Skin epidermis (tissue), 12 donors: ENCODE measurements around the gene MACC1.
A peak's percentile ranks its signal among the peaks of the same experiment; 100 is the strongest.
"Not testable (repeated sequence)": the region's sequence is repeated elsewhere in the genome, so short reads cannot be mapped to it uniquely, and the experiment has no call there.

Experiments used
- H3K27ac ChIP-seq, 21 experiments: fragments of 200-600 bp; sonication (generic) in 11 of 21; one replicate each; pipeline ENCODE4 v1.5.0; 2020; ENCODE audit warnings: mild to moderate bottlenecking in 3 of 21, inconsistent platforms in 2 of 21, moderate library complexity in 2 of 21
- H3K4me3 ChIP-seq, 7 experiments: fragments of 200-600 bp; sonication (generic) in 2 of 7; one replicate each; pipeline ENCODE4 v1.5.0; 2020; ENCODE audit warnings: inconsistent platforms in 2 of 7, mild to moderate bottlenecking in 2 of 7, moderate library complexity in 1 of 7

MACC1 gene

DNA sequence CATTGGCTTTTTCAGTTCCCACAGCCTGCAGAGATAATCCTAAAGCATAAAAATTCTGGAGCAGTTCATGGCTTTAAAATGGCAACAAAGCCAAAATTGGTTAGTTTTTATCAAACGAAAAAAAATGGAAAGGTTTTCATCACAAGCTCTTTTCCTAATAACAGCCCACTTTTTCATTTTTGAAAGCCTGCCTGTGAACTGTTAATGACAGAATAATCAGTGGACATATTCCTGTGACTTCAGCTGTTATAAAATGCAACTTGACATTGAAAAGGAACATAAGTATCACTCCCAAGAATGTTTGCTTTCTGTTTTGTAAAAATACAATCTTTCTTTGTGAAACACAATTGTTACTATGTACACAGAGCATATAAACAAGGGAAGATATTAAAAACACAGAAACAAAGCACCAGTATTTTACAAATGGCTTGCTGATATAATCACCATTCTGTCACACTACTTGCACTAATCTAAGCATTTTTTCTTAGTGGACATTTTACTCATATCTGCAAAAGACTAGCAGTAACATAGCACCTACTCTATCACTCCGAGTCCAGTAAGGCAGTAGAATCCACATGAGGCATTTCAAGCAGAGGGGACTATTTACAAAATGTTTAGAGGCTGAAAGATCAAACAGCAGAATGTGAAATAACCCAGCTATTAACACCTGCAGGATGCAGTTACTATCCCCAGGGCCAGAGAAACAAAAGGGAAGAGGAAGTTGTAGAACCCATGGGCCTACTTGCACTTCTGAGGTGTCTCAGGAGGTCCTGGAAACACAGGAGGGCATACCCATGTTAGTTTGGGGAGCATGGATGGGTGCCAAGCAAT is 26.4 kb downstream of the MACC1 start:
- no peak overlapping the region for H3K27ac ChIP-seq

DNA sequence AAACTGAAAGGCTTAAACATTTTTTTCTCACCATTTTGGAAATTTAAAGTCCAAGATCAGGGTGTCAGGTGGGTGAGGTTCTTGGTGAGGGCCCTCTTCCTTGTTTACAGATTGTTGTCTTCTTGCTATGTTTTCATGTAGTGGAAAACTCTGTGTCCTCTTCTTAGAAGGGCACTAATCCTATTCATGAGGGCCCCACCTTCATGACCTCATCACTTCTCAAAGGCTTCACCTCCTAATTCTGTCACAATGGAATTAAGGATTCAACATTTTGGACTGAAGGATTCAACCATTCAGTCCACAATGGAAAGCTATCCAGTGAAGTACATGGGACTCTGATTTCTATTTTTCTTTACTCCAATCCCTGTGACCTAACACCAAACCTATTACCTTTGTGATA is 27.3 kb downstream of the MACC1 start:
- Histone ChIP-seq H3K4me3 (no peak overlapping the region), H3K27ac (no peak overlapping the region)

More for the DNA sequence above, 26.4 kb downstream of the MACC1 start:
- no peak overlapping the region for H3K4me3 ChIP-seq

DNA sequence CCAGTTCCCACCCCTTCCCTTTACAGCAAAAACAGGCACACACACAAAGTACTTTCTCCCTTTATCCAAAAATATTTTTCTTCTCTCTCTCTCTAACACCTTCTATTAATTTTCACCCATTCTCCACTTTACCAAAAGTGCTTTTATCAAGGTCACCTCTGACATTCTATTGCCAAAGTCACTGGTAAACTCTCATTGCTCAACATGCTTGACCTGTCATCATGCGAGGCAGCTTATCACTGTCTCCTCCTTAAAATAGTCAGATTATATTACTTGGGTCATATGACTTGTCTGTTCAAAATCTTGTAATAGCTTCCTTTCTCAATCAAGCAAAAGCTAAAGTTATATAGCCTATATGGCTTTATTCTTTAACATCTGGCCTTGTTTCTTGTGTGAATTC is 28.6 kb downstream of the MACC1 start:
- Histone ChIP-seq H3K4me3 (no peak overlapping the region), H3K27ac (no peak overlapping the region)

DNA sequence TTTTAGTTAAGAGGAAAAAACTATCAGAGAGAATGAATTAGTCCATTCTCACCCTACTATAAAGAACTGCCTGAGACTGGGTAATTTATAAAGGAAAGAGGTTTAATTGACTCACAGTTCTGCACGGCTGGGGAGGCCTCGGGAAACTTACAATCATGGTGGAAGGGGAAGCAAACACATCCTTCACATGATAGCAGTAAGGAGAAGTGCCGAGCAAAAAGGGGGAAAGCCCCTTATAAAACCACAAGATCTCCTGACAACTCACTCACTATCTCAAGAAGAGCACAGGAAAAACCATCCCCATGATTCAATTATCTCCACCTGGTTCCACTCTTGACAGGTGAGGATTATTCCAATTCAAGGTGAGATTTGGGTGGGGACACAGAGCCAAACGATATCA is 29.3 kb downstream of the MACC1 start:
- not testable (repeated sequence) for H3K4me3 ChIP-seq, H3K27ac ChIP-seq

DNA sequence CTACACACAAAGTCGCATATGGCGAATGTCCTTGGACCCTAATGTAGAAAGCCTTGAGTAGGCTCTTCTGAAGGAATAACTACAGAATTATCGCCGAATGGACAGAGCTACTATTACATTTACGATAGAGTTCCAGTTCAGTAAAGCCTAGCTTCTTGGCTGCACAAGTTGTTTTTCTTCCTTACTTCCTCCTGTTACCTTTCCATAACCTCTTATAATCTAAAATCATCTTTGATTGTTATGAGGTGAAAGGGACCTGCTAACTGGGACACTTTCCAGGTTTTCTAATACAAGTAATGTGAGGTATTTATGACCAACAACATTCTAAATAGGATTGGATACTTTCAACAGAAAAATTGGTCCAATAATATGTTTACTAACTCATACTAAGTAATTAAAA is 31.2 kb downstream of the MACC1 start:
- Histone ChIP-seq H3K4me3 (no peak overlapping the region), H3K27ac (no peak overlapping the region)

DNA sequence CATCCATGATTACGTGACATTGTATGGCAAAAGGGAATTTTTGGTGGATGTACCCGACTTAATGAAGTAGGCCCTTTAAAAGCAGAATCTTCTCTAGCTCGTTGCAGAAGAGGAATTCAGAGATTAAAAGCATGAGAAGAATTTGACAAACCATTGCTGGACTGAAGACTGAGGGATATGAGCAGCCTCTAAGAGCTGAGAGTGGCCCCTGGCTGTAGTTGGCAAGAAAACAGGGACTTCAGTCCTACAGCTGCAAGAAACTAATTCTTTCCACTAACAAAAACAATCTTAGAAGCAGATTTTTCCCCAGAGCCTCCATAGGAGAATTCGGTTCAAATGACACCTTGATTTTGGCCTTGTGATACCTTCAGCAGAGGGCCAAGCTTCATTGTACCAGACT is 34.1 kb downstream of the MACC1 start:
- no peak overlapping the region for H3K4me3 ChIP-seq
- H3K27ac ChIP-seq, result no peak overlapping the region

DNA sequence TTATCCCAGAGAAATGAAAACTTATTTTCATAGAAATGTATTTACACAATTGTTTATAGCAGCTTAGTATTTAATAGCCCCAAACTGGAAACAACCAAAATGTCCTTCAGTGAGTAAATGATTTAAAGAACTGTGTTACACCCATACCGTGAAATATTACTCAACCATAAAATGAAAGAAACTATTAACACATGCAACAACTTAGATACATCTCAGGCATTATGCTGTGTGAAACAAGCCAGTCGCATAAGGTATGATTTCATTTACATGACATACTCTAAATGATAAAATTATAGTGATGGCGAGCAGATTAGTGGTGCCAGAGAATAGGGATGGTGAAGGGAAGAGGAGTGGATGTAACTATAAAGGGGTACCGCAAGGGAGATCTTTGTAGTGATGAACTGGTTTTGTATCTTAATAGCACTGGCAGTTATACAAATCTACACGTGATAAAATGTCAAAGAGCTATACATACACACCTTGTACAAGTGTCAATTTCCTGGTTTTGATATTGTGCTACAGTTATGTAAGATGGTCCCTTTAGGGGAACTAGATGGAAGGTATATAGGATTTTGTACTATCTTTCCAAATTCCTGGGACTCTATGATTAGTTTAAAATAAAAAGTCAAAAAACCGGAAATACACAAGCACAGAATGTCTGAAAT is 40.5 kb downstream of the MACC1 start:
- Histone ChIP-seq H3K4me3 (no peak overlapping the region), H3K27ac (no peak overlapping the region)

DNA sequence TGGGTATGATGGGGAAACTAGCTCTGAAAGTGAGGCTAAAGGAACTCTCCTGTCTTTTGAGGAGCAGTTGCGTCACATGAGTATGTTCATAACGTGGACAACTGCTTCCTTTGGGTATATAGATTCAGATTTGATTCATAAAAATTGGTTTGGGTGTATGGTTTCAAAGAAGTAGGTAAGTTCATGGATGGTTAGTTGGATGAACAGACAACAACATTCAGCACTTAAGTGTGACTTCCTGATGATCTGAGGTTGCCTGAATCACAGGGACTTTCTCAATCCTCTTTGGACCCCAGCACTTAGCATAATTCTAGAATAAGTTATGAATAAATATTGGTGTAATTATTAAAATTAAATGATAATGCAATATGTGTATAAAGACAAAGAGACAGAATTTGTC is 43.4 kb downstream of the MACC1 start:
- no peak overlapping the region for H3K27ac ChIP-seq
- H3K4me3 ChIP-seq, result no peak overlapping the region

DNA sequence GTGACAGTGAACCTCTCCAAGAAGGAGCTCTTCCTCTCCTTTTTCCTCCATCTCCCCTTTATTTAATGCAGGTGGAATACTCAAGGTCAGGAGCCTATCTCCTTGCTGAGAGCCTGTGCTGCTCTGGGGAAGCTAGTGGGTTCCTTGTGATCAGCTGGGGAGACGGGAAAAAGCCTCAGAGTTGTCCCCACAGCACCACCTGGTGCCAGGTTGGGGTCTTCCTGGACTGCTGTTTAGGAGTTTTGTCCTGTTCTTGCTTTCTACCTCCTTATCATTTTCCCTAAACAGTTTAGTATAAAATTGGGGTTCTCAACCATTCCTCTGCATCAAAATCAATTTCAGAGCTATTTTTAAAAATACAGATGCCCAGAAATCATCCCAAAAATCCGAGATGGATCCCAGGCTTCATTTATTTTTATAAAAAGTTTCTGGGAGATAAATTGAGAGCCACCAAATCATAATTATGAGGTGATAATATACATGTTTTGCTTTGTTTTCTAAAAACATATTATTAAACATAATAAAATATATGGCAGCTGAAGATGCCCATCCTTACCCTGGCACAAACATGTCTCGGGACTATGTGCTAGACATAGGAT is 44.3 kb downstream of the MACC1 start:
- Histone ChIP-seq H3K4me3 (no peak overlapping the region), H3K27ac (no peak overlapping the region)

DNA sequence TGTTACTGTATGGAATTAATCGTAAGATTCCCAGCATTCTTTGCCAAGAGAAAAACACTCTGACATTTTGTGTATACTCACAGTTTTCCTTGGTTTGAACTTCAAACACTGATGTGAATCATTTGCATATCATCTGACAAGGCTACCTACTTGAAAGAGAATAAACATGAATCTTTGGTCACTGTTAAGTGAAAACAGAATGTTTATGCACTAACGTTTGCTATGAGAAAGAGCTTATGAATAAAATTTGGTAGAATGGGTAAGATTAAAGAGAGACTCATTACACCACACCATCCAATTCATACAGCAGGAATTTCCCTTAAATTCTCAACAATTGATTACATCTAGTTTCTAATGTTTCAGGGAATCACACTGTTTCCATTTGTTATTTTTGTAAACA is 46.6 kb downstream of the MACC1 start:
- Histone ChIP-seq H3K4me3 (no peak overlapping the region), H3K27ac (no peak overlapping the region)

DNA sequence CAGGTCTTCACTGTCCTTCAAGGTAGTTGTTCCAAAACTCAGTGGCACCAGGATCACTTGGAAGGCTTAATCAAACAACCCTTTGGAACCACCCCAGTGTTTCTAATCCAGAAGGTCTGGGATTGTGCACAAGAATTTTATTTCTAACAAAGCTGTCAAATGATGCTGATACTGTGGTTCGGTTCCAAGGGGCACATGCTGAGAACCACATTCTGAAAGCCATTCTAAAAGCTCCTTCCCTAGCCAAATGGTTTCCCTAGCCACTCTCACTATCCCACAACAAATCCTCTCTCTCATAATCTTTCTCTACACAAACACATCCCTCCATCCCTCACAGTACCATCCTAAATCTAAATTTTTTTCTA is 52.1 kb downstream of the MACC1 start:
- Histone ChIP-seq H3K27ac (peak overlapping the region in 5 of 21 experiments; percentile 15 to 44 (median 24)), H3K4me3 (no peak overlapping the region)

DNA sequence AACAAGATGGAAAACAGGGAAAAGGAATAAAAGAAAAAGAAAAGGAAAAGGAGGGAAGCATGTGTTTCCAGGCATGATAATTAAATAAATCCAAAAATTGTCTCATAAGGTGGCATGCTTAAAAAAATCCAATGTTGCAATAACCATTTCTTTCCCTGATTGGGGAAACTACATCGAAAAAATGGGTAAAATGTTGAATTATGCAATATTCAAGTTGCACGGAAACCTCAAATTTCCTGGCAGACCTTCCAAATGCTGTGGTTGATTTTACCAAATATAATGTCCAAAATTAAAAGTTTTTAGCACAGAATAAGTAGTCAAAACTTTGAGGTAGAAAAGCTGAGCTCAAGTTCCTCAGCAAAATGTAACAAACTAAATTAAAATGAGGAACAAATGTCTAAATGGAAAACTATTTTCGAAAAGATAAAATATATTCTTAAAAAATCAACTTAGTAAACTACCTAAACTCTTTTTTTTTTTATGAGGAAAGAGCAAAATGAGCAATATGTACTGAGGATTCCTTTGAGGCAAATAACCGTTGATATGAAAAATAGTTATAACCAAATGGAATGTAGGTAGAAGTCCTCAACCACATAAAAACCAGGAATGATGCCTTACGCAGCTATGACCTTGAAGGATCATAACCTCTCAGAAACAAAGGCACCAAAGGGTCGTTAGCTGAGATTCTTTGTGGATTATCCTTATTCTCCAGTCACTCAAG is 52.6 kb downstream of the MACC1 start:
- Histone ChIP-seq H3K27ac (peak overlapping the region in 5 of 21 experiments; percentile 15 to 44 (median 24)), H3K4me3 (no peak overlapping the region)

DNA sequence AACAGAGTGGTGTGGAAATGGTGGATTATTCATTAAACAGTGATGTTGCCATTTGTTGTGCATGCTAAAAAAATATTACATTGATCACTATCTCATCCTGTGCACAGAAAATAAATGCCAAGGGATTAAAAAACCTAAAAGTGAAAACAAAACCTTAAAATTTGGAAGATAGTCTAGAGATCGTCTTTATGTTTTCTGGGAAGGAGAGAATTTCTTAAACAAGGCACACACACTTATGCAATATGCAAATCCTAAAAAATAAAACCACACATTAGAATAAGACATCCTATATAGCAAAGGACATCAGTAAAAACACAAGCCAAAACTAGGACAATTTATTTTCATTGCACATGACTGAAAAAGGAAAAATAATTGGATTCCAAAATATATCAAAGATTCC is 54.5 kb downstream of the MACC1 start:
- Histone ChIP-seq H3K27ac (no peak overlapping the region), H3K4me3 (no peak overlapping the region)

DNA sequence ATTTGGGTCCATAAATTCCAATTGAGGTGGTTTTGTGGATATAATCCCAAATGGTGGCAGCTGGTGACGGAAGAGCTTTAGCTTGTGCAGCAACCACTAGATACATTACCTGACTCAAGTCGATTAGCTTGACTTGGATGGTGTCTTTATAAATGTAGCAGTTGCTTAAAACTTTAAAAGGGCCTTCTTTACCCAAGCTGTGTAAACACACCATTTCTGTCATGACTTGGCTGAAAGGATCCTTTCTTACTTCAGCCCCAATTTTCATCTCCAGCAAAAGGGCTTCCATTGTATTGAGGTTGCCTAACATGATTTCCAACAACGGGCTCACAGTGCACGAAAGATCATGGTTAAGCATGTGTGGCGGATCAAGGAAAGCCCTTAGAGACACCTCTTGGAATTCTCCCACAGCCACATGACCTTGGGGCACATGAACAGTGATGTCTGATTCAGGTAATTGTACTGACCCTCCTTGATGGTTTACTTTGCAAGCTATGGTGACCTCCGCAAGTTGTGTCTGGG is 57.9 kb downstream of the MACC1 start:
- H3K4me3 ChIP-seq, result no peak overlapping the region
- H3K27ac ChIP-seq, result no peak overlapping the region

DNA sequence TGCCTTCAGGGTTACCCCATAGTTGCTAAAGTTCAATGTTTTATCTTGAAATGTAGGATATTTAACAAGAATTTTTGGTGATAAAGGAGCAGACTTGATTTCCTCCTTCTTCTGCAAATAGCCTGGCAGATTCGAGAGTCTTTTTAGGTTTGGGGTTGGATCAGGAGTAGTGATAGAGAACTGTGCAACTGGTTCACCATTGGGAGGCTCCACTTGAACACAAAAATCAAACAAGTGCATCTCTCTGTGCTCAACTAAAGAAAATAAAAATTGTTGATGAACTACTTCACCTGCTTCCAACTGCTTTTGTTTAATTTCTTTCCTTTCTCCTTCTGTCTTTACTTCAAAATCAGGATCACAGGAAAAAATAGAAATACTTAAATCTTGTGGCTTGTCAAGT is 58.5 kb downstream of the MACC1 start:
- Histone ChIP-seq H3K4me3 (no peak overlapping the region), H3K27ac (no peak overlapping the region)

DNA sequence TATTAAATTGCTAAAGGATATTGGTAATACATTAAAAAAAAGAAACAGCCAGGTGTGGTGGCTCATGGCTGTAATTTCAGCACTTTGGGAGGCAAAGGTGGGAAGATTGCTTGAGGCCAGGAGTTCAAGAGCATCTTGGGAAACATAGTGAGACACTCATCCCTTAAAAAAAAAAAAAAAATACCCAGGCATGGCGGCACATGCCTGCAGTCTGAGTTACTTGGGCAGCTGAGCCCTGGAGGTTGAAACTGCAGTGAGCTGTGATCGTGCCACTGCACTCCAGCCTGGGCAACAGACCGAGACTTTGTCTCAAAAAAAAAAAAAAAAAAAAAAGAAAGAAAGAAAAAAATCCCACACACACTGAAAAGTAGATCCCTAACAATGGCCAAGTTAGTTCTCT is 59.7 kb downstream of the MACC1 start:
- Histone ChIP-seq H3K4me3 (no peak overlapping the region), H3K27ac (no peak overlapping the region)

DNA sequence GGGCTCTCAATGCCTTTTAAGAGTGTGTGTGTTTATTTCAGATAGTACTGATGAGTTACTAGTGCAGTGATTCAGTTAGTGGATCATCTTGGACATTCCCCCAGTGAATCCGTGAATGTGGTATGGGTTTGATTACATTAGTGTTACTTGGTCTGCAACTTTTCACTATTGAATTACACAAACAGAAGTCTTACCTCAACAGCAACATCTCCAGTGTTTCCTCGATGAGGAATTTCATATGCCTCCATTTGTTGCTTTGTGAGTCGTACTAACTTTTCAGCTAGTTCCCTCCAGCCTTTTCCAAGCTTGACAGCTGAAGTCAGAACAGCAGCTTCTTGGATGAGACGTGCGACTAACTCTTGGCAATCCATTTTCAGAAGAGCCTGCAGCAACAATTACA is 63.2 kb downstream of the MACC1 start:
- H3K27ac ChIP-seq, result no peak overlapping the region
- no peak overlapping the region for H3K4me3 ChIP-seq

DNA sequence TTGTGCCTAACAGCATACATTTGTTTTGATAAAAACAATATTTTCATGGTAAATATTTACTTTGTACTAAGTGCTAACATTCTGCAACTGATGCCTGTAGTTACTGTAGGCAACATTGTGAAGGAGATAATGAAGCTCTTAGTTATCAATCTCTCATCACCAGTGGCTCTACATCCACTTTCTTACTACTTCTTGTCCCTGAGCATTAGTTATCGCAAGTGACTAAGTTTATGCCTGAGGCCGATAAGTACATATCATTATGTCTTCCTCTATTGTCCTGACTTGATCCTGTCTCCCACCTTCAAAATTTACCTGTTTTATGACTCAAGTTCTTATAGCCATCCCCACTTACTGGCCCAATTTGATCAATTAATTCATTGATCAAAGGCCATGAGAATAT is 63.6 kb downstream of the MACC1 start:
- H3K27ac ChIP-seq, result no peak overlapping the region
- H3K4me3 ChIP-seq, result no peak overlapping the region

DNA sequence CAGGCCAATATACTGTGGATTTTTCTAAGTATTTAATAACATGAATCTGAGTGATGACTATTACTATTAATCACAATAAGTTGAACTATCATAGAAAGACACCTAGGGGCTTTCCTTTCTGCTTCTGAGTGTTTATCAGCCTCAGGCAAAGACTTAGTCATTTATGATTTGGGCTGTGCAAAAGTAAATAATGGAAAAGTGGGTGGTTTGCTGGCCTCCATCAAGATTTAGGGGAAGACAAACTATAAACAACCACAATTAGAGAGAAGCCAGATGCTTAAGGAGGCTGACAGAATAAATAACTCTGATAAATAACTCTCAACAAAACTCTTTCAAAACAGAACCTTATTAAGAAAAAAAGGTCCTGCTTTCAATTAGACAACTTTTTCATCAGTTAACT is 64.7 kb downstream of the MACC1 start:
- Histone ChIP-seq H3K27ac (no peak overlapping the region), H3K4me3 (no peak overlapping the region)

DNA sequence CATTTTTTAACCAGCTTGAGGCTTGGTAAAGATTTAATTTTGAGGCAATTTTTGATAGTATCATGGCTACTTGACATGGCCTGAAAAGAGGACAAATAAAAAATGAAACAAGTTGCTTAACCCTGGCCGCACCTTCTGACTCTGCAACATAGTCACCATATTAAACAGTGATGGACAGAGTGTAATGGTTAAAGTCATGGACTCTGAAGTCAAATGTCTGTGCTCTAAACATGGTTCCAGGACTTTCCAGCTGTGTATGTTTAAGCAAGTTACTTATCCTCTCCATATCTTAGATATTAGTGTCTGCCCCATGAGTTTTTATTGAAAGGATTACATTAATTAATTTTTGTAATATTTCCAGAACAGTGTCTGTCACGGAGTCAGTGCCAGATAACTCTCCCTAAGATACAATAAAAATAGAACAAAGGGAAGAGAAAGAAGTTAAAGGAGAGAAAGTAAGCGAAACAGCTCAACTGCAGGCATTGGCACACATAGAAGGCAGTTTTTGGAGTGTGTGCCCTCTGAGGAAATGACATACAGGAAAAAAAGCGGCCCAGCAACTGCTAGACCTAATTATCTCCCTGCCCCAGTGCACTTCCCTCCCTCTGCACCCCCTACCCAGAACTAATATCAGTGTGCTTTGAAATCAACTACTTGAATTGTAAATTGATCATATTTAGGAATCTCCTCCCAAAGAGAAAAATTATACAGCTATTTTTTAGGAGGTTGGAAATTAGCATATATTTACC is 65.3 kb downstream of the MACC1 start:
- no peak overlapping the region for H3K4me3 ChIP-seq
- no peak overlapping the region for H3K27ac ChIP-seq
